GM19468 (cell line): ENCODE data around the gene ACVR1.

Experiments used
- ATAC-seq: cut with Tn5 transposase; IDR thresholded peaks from one replicate; pipeline ENCODE4 v1.9.1; 2021; ENCODE audit warnings: mild to moderate bottlenecking, moderate library complexity, moderate number of reproducible peaks; ENCODE audit not compliant: unreplicated experiment; ENCODE audit errors: extremely low read depth

Gene ACVR1

DNA sequence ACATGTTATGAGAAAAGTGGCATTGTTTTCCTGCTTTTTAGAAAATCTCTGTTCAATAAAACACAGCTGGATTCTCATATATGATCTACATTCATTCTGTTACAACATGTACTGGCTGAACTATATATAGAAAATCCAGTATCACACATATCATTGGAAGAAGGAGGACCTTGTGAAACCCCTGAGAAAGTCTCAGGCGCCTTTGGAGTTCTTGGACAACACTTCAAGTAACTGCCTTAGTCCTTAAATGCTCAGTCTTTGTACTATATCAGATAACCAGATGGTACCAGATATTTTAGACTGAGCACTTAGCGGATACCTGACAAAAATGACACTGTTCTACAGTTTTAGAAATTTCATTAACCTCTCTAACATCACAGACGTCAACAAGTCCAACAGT lies 72.2 kb downstream of the ACVR1 start:
- ATAC-seq, result no peak

DNA sequence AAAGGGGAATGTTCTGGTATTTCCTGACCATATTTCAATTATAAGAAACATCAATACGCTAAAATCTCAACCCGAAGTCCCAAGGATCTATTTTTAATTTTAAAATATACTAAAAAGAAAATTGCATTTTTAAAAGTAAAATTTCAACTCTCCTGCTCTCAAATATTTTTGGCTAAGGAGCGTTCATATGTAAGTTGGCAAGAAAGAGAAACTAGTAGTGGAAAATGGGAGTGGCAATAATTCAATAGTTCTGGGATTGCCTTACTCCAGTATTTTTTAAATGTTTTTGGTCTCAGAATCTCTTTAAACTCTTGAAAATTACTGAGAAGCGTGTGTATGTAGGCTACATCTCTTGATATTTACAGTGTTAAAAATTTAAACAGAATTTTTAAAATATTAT lies 72.7 kb downstream of the ACVR1 start:
- no peak for ATAC-seq

DNA sequence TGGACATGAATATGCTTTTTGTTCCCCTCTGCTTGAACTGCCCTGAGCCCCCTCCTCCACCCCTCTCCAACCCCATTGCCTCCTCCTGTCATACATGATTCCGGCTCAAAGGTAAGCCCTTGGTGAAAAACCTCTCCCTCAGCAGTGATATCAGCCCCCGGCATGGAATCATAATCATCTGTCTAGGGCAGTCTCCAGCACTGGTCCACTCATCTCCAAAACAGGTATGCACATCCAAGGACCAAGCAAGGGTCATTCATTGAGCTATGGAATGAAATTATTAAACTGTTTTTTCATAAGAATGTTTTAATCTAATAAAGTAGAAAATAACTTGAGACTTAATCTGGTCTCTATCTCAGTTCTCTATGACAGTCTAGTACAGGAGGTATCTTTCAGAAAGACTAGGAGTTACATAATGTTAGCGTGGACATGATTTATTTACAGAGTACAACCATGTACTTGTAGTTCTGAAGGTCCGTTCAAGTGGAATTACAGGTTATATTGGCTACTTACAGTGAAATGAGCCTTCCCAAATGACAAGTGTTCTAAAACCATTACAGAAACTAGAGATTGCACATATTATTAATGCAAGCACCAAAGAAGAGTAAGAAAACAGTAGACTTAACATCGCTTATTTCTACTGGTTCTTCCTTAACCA lies 75.2 kb downstream of the ACVR1 start:
- no peak for ATAC-seq

DNA sequence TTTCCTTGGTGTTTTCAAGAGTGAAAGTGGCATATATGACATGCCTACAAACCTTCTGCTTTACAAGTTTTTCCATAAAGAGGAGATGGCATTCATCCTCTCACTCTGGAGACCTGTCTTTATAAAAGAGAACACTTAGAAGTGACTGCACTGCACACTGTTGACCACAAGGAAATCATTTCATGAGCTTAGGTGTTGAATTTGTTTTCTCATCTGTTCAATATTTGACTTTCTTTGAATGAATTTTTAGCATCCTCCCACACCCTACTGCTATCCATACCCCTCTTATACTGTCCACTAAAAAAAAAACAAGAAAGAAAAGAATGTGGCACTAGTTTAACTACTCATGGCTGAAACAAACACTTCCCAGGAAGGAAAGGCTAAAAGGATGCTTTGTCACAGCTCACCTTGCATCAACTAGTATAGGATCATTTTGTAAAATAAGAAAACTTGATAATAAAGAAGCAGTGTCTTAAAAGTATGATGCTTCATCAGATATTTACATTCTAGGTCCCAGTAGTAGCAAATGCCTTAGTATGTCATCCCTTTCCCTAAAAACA lies 83.0 kb downstream of the ACVR1 start:
- ATAC-seq, result no peak

DNA sequence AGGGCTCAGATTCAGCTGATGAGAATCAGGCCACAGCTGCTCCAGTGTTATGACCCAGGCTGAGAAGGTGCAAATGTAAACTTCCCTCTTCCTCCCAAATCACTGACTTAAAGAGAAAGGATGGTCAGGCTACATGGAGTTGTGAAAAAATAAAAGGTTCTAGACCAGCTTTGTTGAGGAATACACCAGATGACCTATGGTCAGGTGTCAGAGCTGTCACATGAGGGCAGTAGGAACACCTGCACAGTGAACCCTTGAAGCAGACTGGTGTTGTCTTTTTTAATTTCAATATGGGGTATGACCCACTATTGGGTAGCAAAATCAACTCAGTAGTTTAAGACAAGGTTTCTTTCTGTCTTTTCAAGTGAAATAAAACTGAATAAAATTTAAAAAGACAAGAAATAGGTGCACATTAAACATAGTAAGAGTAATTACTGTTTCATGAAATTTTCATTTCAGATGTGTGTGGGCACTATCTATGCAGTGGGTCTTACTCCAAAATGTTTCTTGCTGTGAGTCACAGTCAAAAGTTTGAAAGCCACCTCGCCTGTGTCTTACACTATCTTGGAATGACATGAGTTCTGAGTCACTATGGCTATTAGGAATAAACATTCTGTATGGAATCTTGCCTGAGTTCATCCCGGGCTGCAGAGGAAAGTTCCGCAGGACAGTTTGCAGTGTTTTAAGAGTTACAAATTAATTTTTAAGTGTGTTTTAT lies 83.6 kb downstream of the ACVR1 start:
- ATAC-seq, result no peak

DNA sequence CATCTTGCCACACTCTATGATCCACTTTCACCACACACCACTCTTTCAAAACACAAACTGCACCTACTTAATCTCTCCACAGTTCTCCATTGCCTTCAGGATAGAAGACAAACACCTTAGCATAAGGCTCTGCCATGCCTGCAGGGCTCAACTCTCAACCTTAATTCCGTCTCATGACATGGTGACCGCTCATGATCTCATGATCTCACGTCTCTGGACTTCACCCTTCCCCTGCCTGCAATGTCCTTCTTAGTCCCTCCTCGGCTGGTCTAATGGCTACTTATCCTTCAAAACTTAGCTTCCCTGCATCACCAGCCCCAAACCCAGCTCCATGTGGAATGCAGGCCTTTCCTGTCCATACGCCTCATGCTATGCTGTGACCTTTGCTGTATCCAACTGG lies 85.3 kb downstream of the ACVR1 start:
- ATAC-seq, result no peak

DNA sequence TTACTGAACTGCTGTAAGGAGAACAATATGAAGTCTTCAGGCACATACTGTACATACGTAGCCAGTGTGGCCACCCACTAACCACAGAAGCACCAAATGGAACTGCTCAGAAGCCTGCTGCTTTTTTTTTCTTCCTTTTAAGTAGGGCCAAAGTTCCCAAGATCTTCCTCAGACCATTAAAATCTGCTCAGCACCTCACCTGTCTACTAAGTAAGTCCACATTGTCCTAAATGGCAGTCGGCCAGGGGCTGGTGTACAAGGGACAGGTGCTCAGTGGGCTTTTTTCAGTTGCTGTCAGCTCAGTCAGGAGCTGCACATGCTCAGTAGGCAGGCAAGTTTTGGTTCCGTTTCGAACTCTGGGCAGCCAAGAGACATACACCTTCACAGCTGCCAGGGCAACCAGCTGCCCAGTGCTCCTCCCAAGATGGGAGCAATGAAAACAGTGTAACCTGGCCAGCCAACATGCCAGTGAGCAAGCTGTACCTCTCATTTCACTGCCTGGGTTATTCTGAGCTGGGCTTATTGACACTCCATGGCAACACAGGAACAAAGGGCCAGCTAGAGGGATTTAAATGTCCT lies 86.1 kb downstream of the ACVR1 start:
- no peak for ATAC-seq

DNA sequence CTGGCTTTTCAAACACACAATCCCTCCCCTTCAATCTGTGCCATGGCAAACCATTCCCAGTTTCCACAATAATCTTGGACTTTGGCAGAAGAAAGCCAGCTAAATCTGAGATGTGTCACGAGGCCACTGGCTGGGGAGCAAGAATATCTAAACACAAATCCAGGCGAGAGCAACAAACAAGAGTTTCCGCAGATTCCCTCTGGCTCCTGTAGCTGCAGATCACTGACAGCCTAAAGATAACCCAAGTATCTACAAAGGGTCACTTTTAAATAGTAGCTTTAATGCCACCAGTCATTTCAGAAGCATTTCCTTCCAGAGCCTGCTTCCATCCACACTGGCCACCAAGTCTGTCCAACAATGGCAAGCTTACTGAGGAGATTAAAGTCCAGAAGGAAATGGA lies 86.9 kb downstream of the ACVR1 start:
- ATAC-seq, result no peak

DNA sequence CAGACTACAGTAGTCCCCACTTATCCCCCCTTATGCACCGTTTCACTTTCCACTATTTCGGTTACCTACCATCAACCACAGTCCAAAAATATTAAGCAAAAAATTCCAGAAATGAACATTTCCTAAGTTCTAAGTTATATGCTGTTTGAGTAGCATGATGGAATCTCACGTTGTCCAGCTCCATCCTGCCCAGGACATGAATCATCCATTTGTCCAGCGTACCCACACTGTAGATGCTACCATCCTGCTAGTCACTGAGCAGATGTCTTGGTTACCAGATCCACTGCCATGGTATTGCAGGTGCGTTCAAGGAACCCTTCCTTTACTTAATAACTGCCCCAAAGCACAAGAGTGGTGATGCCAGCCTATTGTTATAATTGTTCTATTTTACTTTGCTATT lies 87.9 kb downstream of the ACVR1 start:
- ATAC-seq, result no peak

DNA sequence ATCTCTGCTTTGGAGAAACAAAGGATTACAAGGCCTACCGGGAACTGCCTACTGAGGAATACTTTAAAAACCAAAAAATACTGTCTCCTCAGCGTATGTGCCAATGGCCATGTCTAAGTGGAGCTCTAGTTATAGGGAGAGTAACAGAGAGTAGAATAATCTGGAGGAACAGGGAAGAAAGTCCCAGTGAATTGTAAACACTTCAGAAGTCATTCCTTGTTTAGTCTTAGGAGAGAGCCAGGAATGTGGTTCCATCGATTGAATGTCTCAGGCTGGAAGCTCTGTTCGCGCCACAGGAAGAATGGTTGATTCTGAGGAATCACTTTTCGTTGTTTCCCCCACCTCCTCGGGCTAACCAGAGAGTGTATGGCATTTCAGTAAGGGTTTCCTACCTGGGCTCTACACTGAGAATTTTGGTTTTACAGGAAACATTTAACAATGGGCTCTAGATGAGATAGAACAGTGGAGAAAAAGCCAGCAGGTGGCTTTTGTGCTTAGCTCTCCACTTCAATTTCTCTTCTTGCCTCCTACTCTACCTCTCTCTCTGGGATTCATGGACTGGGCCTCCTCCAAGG lies 88.7 kb downstream of the ACVR1 start:
- ATAC-seq, result no peak

DNA sequence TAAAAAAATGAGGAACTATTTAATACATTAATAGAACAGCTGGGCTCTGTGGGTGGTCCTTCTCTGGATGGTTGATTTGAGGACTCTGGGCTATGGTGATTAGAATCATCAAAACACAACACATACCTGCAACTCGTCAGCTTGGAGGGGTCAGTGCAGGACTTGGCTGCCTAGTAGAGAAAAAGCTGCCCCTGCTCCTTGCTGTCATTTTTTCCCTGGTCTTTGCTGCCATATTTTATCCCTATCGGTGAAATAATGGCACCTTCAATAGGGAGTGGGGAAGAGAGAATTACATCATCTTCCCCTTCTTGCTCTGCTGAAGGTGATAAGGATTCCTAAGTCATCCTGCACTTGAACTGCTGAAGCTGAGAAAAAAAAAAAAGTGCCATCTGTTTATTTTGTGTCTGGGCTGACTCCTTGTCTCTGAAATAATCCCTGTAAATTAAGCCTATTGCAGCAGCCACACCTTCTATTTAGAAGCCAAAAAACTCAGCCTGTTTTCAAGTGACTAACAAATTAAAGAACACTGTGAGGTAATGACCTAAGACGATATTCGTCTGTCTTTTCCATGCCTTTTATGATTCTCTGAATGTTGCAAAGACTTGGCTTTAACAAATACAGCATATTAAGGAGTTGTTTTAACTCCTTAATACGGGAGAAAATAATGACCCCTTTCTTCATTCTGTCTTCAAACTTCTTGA lies 89.3 kb downstream of the ACVR1 start:
- ATAC-seq, result no peak

DNA sequence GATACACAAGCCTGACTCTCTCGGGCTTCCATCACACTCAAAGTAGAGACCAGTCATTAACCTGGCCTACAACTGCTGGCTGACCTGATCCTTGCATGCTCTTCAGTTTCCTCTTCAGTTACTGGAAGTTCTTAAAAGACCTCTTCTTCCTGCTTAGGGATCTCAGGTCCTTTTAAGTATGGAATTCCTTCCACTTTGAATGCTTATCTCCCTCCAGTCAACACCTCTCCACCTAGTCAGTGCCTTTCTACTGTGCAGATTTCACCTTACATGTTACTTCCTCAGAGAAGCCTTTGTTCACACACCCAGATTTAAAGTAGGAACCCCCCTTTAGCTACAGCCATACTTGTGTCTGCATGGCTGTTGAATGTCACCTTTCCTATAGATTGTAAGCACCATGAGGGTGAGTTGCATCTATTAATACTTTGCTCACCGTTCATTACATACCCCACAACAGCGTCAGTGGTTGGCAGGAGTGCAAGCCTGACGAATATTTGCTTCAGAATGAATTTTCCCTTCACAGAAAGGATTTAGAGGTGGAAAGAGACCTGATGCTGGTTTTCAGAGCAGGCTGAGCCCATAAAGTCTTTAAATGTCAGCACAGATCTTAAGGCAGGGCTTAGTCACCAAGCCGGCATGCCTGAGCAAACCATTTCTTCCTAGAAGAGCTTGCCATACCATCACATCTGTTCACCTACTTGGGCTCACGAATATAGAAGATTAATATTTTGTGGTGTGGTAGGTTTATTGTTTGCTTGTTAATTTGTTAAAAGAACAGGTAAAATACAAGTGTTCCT lies 90.1 kb downstream of the ACVR1 start:
- ATAC-seq, result no peak

DNA sequence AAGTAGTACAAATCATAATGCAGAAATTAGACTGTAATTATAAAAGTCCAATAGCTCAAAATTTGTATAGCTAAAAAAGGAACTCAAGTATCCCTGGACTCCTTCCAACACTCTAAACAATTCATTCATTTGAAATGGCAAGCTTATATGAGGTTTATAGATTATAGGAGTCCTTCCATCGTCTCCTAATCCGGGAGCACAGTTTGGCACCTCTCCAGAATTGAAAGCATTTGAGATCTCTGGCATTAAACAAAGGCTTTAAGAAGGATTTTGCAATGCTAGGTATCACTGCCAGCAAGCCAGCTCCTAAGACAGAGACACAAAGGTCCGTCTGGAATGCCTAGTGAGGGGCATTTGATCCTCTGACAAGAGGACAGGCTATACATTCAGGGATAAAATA lies 90.9 kb downstream of the ACVR1 start:
- no peak for ATAC-seq

DNA sequence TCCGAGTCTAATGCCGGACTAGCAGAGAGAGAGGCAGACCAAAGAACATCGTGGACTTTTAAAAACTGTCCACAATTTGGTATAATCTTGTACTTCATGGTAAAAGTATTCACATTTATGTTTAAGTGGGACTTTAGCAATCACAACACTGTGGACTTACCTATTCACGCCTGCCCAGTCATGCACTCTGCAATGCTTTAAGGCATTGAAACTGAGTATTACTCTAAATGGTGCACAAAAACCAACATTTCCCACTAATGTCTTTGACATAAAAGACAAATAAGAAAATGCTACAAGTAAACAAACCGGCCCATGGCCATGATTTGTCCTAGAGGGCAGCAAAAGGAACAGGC lies 91.3 kb downstream of the ACVR1 start:
- ATAC-seq, result no peak

DNA sequence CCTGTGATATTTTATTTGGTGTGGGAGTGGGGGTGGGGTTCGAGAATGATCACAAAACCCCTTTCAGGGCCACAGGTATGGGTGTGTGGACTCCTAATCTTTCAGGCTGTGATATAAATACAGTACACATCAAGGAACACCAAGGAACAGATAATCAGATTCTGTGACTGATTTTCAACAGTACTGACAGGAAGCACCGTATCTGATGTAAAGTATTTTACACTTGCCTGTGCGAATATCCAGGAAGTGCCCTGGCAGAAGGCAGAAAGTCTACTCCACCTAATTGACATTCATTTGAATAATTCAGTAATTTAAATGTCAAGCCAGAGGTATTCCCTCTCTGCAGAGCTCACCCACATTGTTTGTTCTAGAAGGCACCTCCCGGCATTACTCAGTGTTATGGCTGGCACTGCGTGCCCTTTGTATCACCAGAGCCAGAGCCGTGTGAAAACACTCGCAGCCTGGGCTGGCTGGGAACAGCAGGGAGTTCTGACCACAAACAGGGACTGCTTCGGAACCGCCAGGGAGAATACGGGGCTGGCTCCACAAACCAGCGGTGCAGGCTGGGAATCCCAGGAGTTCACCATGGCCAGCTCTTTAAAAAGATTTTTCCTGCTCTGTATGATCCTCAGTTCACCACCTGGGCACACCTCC lies 91.8 kb downstream of the ACVR1 start:
- no peak for ATAC-seq

DNA sequence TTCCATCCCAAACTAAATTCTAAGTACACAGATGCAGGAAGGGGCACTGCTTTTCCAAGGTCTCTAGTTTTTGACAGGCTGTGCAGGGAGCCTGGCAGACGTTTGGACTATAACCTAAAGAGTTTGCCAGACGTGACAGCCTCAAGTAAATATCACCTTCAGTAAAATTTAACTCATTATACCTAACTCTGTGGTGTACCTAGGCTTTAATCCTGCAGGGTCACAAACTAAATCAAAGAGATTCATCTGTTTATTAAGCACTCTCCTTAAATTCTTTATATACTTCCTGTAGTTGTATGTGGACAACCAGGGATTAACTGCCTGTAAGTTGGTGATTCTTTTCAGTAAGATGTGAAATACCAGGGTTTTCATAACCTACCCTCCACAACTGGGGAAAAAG lies 92.9 kb downstream of the ACVR1 start:
- ATAC-seq, result no peak

DNA sequence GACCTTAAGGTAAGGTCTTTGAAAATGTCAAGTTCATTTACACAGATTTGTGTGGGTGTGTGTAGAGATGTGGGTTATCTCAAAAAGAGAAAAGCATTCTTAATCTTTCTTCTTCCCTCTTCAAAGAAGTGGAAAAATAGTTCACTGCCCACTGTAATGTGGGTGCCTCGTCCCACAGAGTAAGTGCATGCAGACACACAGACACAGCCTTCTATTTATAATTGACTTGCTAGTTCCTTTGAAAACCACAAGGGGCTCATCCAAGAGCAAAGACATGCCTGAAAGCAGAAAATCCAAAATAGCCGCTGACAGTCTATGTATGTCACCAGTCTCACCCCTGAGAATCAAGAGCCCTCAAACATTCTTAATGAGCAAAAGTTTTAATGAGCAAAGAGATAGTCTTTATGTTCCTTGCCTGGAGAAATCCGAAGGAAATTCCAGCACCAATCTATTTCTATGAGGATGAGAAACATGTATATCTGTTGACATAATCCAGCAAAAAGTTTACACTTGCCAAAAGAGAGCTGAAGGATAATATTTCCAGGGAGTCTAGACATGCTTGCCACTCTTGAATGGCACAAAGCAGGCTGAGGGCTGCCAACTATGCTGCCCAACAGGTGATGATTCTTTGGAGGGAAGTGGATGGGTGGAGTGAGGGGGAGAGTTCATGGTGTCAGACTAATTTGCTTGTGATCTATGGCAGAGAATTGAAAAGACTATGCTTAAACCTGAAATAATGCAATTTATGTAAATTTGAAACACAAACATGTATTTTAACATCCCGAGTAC lies 93.9 kb downstream of the ACVR1 start:
- ATAC-seq, result no peak

DNA sequence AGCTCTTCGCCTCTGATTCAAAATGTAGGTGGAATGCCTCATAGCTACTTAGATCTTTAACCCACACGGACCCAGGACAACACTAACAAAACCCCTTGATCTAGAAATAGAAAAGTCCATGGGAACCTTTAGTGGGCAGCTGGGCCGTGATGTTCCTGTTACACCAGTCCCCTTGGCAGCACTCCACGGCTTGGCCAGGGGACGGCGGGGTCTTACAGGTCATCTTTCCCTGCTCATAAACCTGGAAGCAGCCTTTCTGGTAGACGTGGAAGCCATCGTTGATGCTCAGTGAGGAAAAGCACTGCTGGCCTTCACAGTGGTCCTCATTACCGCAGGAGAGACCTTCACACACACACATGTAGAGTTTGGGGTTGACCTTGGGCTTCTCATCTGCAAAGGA lies 95.9 kb downstream of the ACVR1 start:
- no peak for ATAC-seq

DNA sequence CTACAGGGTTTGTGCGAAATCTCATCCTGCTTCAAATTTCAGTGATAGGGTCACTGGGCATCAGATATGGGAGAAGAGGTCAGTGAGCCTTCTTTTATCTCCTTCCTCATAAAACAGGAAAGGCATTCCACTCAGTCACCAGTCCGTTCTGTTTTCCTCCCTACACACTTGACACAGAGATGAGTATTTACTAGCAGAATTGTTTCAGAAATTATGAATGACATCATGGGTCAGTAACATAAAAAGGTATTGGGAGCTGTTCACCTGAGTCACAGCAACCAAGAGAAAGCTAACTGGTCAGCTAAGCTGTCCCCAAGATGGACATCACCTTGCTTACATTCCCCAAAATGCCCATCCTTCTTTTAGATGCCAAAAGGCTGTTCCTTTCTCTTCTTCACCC lies 96.3 kb downstream of the ACVR1 start:
- ATAC-seq, result no peak
